ENCODE measurements around the gene PFDN2.

Gene PFDN2

GRCh38 chr1:161099090-161099802 lies 18.6 kb downstream of the PFDN2 start:
- DNase-seq (ENCODE audit: low read depth): no peak

GRCh38 chr1:161098210-161099068 lies 19.4 kb downstream of the PFDN2 start, which contains the start of gene KLHDC9:
Gene KLHDC9 (plus strand): TSS chr1:161098361. CDS start chr1:161098536, 175 bp downstream.
- peak; percentile 78 for DNase-seq (ENCODE audit: low read depth)

- DNase-seq (ENCODE audit: low read depth): peak; percentile 85
Measured at GRCh38 chr1:161096530-161096929, 21.3 kb downstream of the PFDN2 start.

- DNase-seq (ENCODE audit: low read depth): no peak
Measured at GRCh38 chr1:161096015-161096414, 21.8 kb downstream of the PFDN2 start.

DNA sequence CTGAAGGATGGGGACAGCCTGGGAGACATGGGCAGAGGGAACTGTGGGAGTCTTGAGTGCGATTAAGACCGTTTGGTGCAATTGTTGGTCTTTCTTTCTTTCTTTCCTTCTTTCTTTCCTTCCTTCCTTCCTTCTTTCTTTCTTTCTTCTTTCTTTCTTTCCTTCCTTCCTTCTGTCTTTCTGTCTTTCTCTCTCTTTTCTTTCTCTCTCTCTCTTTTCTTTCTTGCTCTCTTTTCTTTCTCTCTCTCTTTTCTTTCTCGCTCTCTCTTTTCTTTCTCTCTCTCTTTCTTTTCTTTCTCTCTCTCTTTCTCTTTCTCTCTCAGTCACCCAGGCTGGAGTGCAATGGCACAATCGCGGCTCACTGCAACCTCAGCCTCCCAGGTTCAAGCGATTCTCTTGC lies 22.6 kb downstream of the PFDN2 start:
- no peak for DNase-seq (ENCODE audit: low read depth)

DNA sequence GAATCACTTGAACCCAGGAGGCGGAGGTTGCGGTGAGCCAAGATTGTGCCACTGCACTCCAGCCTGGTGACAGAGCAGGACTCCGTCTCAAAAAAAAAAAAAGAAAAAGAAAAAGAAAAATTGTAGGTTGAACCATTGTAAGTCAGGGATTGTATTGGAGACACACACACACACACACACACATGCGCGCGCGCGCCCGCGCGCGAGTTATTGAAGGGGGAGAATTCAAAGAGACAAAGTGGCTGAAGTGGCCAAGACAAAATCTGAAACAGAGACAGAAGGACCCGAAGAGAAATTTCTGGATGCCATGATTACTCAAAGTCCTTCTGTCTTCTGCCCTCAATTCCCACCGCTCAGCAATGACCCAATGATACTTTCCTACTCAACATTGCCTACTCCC lies 23.4 kb downstream of the PFDN2 start:
- DNase-seq (ENCODE audit: low read depth): no peak

DNA sequence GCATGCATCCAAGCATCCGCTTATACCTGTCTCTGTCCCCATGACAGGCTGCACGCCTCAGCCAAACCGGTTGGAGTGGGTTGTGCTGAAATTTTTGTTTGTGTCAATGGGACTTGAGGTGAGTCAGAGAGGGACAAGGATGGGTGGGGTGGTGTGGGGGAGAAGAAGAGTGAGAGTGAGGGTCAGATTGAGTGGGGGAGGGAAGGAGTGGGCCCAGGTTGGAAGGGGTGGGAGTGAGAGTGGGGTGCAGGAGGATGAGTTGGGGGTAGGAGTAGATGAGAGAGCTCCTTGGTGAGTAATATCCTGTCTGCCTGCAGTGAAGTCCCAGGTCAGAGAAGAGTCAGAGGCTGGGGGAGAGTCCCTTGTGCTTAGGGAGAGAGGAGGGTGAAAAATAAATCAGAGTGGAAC lies 25.2 kb downstream of the PFDN2 start:
- DNase-seq (ENCODE audit: low read depth): no peak

GRCh38 chr1:161091796-161092507 lies 25.9 kb downstream of the PFDN2 start:
- DNase-seq (ENCODE audit: low read depth): no peak

- no peak for DNase-seq (ENCODE audit: low read depth)
Measured at GRCh38 chr1:161091093-161091492, 26.7 kb downstream of the PFDN2 start.

DNA sequence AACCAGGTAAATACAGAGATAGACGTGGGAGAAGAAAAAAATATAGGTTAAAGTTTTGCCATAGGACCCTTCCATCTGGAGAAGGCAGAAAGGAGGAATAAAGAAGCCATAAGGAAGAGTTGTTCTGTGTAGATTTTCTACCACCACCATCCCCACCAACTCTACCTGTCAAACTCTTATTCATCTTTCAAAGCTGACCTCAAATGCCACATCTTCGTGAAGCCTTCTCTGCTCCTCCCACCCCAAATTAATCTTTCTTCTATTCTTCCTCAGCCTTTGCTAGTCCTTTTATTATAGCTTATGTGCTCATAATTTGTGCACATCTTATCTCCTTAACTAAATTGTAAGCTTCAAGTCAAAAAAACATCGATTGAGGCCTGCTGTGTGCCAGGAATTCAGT lies 27.2 kb downstream of the PFDN2 start:
- no peak for DNase-seq (ENCODE audit: low read depth)

DNA sequence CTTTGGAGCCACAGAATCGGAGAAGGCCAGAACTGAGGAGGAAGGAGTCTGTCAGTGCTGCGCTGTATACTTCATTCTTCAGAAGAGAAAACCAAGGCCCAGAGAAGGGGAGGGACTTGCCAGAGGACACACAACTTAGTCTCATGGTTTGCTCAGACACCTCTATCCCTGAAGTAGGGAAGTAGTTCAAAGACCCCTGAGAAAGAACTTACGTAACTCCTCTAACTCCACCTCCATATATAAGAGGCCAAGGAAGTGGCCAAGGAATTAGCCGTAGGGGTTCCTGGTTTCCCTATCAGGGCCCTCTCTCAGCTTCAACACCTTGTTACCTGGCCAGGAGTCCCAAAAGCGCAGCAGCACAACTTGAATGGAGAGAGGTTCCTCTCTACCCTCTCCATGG lies 27.9 kb downstream of the PFDN2 start:
- no peak for DNase-seq (ENCODE audit: low read depth)

DNA sequence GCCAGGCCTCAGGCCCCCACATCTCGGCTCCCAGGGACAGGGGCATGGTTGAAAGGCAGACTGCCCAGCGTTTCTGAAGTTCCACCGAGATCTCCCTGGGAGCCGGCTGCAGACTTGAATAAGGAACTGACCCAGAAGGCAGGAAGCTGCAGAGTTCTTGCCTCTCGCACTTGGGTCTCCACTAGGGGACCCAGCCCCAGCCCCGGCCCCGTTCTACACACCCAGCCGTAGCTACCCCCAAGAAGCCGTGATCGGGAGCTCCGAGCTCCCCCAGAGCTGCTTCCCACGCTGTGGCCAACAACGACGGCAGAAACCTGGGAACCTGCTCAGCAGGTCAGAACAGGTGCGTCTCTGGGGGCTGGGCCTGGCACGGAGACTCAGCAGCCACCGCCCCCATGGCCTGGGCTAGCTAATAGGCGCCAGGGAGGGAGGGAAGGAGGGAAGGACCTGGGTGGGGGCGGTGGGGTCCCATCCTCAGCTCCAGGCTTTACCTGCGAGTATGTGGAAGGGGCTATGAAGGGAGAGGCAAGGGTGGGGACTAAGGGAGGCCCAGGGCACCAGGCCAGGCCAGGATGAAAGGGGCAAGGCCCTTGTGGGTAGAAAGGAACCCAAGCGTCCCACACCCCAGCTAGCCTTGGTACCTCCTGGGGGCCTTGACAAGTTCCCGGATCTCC lies 28.4 kb downstream of the PFDN2 start, which contains the start of gene NECTIN4:
Gene NECTIN4, minus strand, starts transcription at position 308 of the 674 bp plus-strand sequence. Its CDS starts 262 bp downstream, at position 46.
- no peak for DNase-seq (ENCODE audit: low read depth)

DNA sequence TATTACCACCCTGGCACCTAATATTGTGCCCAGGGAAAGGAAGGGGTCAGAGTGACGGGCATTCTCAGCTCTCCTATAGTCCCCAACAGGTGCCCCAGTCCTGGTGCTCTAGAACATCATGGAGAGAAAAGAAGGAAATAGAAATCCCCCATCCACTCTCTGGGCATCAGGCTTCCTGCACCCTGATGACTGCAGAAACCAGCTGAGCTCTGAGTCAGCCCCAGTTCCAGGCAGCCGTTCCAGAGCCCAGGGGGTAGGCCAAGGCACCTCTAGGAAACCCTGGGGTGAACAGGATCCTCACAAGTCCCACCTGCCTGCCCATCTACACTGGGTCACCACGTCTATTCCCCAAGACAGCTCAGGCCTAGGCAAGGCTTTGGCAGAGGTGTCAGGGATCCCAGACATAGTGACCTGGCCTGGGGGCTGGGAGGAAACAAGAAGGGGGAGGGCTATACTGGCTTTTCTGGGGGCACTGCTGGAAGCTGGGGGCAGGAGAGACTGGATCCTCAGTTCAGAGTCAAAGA lies 29.2 kb downstream of the PFDN2 start:
- DNase-seq (ENCODE audit: low read depth): peak; percentile 12

GRCh38 chr1:161086457-161086856 lies 31.4 kb downstream of the PFDN2 start:
- no peak for DNase-seq (ENCODE audit: low read depth)

GRCh38 chr1:161085165-161085564 lies 32.7 kb downstream of the PFDN2 start:
- DNase-seq (ENCODE audit: low read depth): no peak

DNA sequence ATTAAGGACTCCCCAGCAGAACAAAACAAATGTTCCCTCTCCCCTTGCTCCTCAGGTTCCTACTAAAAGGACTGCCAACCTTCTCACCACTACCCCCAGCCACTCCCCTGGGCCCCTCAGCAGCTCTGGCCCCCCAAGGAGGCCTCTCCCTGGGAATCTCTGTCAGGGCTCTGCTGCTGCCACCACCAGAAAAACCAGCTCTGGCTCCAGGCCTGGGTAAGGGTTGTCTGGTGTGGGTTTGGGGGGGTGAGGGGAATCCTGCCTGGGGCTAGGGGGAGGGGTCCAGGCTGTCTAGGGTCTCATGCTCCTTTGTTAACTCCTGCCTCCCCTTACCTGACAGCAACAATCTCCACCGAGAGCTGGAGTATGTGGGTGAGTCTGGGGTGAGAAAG lies 33.2 kb downstream of the PFDN2 start:
- DNase-seq (ENCODE audit: low read depth): no peak

DNA sequence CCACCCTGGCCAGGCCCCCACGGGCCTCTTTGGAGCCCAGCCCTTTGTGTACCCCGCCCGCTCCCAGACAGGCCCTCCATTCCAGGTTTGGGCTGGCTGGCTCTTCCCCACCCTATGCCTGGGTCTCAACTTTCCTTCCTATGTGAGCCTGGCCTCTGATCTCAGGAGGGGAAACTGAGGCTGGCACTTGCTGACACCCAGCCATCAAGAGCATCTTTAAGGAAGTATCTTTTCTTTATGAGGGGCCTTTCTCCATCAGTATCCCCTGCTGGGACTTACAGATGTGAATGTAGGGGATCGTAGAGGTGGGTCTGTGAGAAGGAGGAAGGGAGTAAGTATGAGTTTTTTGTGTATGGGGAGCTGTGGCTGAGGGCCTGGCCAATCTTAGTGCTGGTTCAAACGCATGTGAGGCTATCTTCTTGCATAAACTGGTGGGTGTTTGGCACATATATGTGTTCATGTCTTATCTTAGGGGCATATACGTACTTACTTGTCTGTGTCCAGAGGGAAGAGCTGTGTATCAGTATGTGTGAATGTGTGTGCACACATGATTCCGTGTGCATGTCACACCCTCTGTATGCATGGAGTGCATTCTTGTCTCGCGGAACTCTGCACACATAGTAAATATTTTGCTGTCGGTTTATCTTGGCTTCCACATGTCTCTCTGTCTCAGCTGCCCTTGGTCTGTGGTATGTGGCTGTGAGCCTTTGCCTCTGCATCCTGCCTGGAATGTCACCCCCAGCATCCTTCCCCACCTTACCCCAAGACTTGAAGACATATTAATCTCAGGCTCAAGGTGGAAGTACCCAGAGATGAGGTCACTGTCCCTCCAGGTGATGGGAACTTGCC lies 33.9 kb downstream of the PFDN2 start:
- no peak for DNase-seq (ENCODE audit: low read depth)

GRCh38 chr1:161082996-161083747 lies 34.7 kb downstream of the PFDN2 start:
- DNase-seq (ENCODE audit: low read depth): peak; percentile 78

- DNase-seq (ENCODE audit: low read depth): no peak
Measured at GRCh38 chr1:161082483-161082882, 35.4 kb downstream of the PFDN2 start.

DNA sequence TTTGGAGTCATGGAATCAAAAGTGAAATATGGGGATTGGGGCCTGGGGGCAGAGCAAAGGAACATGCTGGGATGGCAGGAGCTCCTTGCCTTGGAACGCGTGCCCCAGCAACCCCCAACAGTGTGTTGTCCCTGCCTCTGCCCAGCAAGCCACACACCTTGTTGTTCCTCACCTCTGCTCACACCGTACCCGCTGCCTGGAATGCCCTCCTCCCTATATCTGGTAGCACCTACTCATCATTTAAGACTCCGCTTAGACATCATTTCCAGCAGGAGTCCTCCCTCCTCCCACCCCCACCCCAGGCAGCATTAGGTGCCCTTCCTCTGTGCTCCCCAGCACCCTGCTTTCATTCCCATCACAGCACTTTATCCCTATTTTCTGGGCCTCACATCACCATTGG lies 36.3 kb downstream of the PFDN2 start:
- no peak for DNase-seq (ENCODE audit: low read depth)

Measured in fibroblast of gingiva (primary cell).